Measurements from ENCODE around the gene FOXP1. TPM values are rescaled to one million over a fixed set of nuclear protein-coding genes. Genes with fewer than 3 reads are reported as not detected.

The FOXP1 gene
- total and polyA plus RNA-seq, 8 donors = 13.4 to 74.1 (median 44.1) TPM

GRCh38 chr3:71570546-71570945, 13.0 kb downstream of the FOXP1 start:
- intact Hi-C loops (cut with DNase I) = no loop called here
- H3K9me3 ChIP-seq = no peaks in the 10 kb centered on the region
- TF ChIP-seq CTCF (IDR thresholded peaks at IDR 0.05) = no peak
- H3K4me3 ChIP-seq = no peak overlapping the region
- H3K27me3 ChIP-seq = no peaks in the 10 kb centered on the region
- H3K4me1 ChIP-seq = no peaks in the 10 kb centered on the region
- no peaks in the 10 kb centered on the region for H3K36me3 ChIP-seq
- no peak for DNase-seq
- no peak for FAIRE-seq
- ATAC-seq = peak in 1 of 4 donors; percentile 29
- H3K27ac ChIP-seq = no peak overlapping the region
- 59 to 73% methylated on average over 3 of the region's 3 CpGs for WGBS, 2 donors

- TF ChIP-seq CTCF (IDR thresholded peaks at IDR 0.05) = no peak
- DNase-seq (no peak), ATAC-seq (no peak), FAIRE-seq (no peak)
- no peaks in the 10 kb centered on the region for H3K9me3 ChIP-seq
- intact Hi-C loops (cut with DNase I) = no loop called here
- no peak overlapping the region for H3K27ac ChIP-seq
- peaks cover 0 to 14% (median 9%) of the 10 kb centered on the region in 3 donors for H3K4me1 ChIP-seq
- no peak overlapping the region for H3K4me3 ChIP-seq
- H3K27me3 ChIP-seq = no peaks in the 10 kb centered on the region
- no peaks in the 10 kb centered on the region for H3K36me3 ChIP-seq
These were observed 15.3 kb downstream of the FOXP1 start for GRCh38 chr3:71568207-71568606.

- ATAC-seq (no peak), DNase-seq (no peak), FAIRE-seq (no peak)
- H3K27me3 ChIP-seq = no peaks in the 10 kb centered on the region
- no peak overlapping the region for H3K27ac ChIP-seq
- H3K4me3 ChIP-seq = no peak overlapping the region
- H3K36me3 ChIP-seq = no peaks in the 10 kb centered on the region
- H3K4me1 ChIP-seq = peaks cover 0 to 15% (median 10%) of the 10 kb centered on the region in 3 donors
- TF ChIP-seq CTCF (IDR thresholded peaks at IDR 0.05) = no peak
- intact Hi-C loops (cut with DNase I) = no loop called here
- H3K9me3 ChIP-seq = no peaks in the 10 kb centered on the region
These were observed 16.8 kb downstream of the FOXP1 start for GRCh38 chr3:71566776-71567175.

- no peaks in the 10 kb centered on the region for H3K27me3 ChIP-seq
- H3K9me3 ChIP-seq = no peaks in the 10 kb centered on the region
- no peak for TF ChIP-seq CTCF (IDR thresholded peaks at IDR 0.05)
- intact Hi-C loops (cut with DNase I) = no loop called here
- no peaks in the 10 kb centered on the region for H3K36me3 ChIP-seq
- ATAC-seq (no peak), DNase-seq (no peak), FAIRE-seq (no peak)
- WGBS, 2 donors = 89 to 90% methylated on average over 8 of the region's 8 CpGs
- peaks cover 0 to 15% (median 10%) of the 10 kb centered on the region in 3 donors for H3K4me1 ChIP-seq
- no peak overlapping the region for H3K4me3 ChIP-seq
- no peak overlapping the region for H3K27ac ChIP-seq
These were observed 17.6 kb downstream of the FOXP1 start for GRCh38 chr3:71565976-71566375.

- Histone ChIP-seq H3K36me3 (no peaks in the 10 kb centered on the region), H3K27ac (no peak overlapping the region), H3K4me1 (peaks cover 0 to 15% (median 10%) of the 10 kb centered on the region in 3 donors), H3K4me3 (no peak overlapping the region), H3K9me3 (no peaks in the 10 kb centered on the region), H3K27me3 (no peaks in the 10 kb centered on the region)
- 68 to 69% methylated on average over 7 of the region's 7 CpGs for WGBS, 2 donors
- no peak for TF ChIP-seq CTCF (IDR thresholded peaks at IDR 0.05)
- DNase-seq = no peak
- intact Hi-C loops (cut with DNase I) = no loop called here
- no peak for FAIRE-seq
- no peak for ATAC-seq
These were observed 18.2 kb downstream of the FOXP1 start for GRCh38 chr3:71565316-71565715.
